ENCODE data around the gene GYPC. TPM values are rescaled to one million over a fixed set of nuclear protein-coding genes. Genes with fewer than 3 reads are reported as not detected.

Gene GYPC
- total and polyA plus RNA-seq, 2 of the 4 experiments (the other 2 are of a cell fraction) = 53.4 to 96.3 TPM

DNA sequence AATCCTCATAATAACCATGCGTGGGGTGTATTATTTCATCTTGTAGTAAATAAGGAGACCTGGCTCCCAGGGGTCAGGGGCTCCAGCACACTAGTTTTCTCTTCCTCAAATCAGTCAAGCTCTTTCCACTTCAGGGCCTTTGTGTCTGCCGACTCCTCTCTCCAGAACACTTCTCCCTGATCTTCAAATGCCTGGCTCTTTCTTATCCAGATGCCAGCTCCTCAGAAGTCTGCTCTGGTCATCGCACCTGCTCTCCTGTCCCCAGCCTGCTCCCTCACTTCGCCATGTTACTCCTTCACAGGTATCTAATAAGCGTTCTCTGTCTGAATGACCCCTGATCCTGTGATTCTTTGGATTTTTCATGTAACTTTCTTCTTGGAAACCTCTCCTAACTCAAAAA, 62.0 kb downstream of the GYPC start:
- Histone ChIP-seq H3K79me1 (ENCODE audit: low read depth in 1 of 2, low read length in 2 of 2) (no peaks in the 10 kb centered on the region), H4K20me1 (ENCODE audit: insufficient read depth, low read length) (no peaks in the 10 kb centered on the region), H4K8ac (ENCODE audit: low read depth in 2 of 2, low read length in 2 of 2) (no peak overlapping the region), H2AK5ac (ENCODE audit: low read depth, low read length) (no peak overlapping the region), H2BK20ac (ENCODE audit: low read depth, low read length) (no peak overlapping the region), H3K9ac (ENCODE audit: low read depth, low read length) (no peak overlapping the region), H3K4me1 (ENCODE audit: control insufficient read depth, insufficient read depth, low read length) (no peaks in the 10 kb centered on the region), H3K27me3 (ENCODE audit: control insufficient read depth, insufficient read depth, low read length) (peaks cover 10% of the 10 kb centered on the region), H2BK120ac (ENCODE audit: low read depth, low read length) (no peak overlapping the region), H3K23ac (ENCODE audit: low read depth, low read length) (no peak overlapping the region), H3K4me3 (ENCODE audit: insufficient read depth, low read depth, low read length) (no peak overlapping the region), H3K4ac (ENCODE audit: low read depth, low read length) (no peak overlapping the region), H3K9me1 (ENCODE audit: insufficient read depth, low read length) (no peaks in the 10 kb centered on the region), H3K56ac (ENCODE audit: extremely low read depth, insufficient read depth, low read length) (no peak overlapping the region), H3K36me3 (ENCODE audit: control insufficient read depth, insufficient read depth, low read length) (no peaks in the 10 kb centered on the region), H2BK5ac (ENCODE audit: low read depth, low read length, poor library complexity, severe bottlenecking) (no peak overlapping the region), H3K9me3 (ENCODE audit: control insufficient read depth, insufficient read depth, low read length) (no peaks in the 10 kb centered on the region), H3K14ac (replicated peaks; ENCODE audit: low read depth, low read length) (no peak overlapping the region), H2AFZ (replicated peaks; ENCODE audit: low read length, poor library complexity) (no peak overlapping the region), H2AK9ac (replicated peaks; ENCODE audit: low read depth, low read length, poor library complexity) (no peak overlapping the region), H4K91ac (ENCODE audit: insufficient read depth, low read depth, low read length) (no peak overlapping the region), H3K4me2 (ENCODE audit: low read depth, low read length) (no peak overlapping the region), H3K27ac (ENCODE audit: insufficient read depth, low read length) (no peak overlapping the region), H2BK15ac (ENCODE audit: low read depth, low read length) (no peak overlapping the region), H3K18ac (ENCODE audit: low read depth, low read length) (no peak overlapping the region), H4K5ac (ENCODE audit: low read depth, low read length) (no peak overlapping the region)
- dilution Hi-C loops (cut with HindIII; ENCODE audit: low sequenced_read_pairs, unreplicated experiment) (no loop called here), in situ Hi-C loops (cut with MboI; ENCODE audit: low sequenced_read_pairs) (no loop called here), intact Hi-C loops (cut with micrococcal nuclease) (no loop called here)
- ChIA-PET CTCF (no interaction called here), POLR2A (ENCODE audit: unreplicated experiment) (no interaction called here)
- no peak for DNase-seq
- ATAC-seq (ENCODE audit: low read depth) = no peak
- BruUV-seq (replicated peaks) = no TSS peak
- TF ChIP-seq NFE2L2 (IDR thresholded peaks at IDR 0.05; ENCODE audit: low read depth, low read length) = no peak
- 67% methylated on average over 4 of the region's 5 CpGs; no CpG with 5 or more reads in 1 of the 2 experiments for WGBS, 2 experiments (ENCODE audit: extremely low coverage in 2 of 2, insufficient read length in 1 of 2)
